Body of pancreas (tissue), 4 donors: ENCODE measurements around the gene KAZALD1. TPM values are rescaled to one million over a fixed set of nuclear protein-coding genes. Genes with fewer than 3 reads are reported as not detected.
A peak's percentile ranks its signal among the peaks of the same experiment; 100 is the strongest.

Experiments used
- ATAC-seq: fragments of 150-250 bp; one replicate; pipeline ENCODE4 v1.9.1; 2016
- DNase-seq, 4 donors: peaks; one replicate each; pipeline ENCODE4 v3.0.0-alpha.2; 2019
- H3K27ac ChIP-seq, 4 donors: fragments of 200-600 bp; sonication (generic); 1 replicate in 3 of 4; 2 replicates in 1 of 4; pipeline versions ENCODE4 v1.5.1 to v1.6.1; 2016 to 2019; ENCODE audit warnings: mild to moderate bottlenecking in 1 of 4, mixed read lengths in 1 of 4, moderate library complexity in 1 of 4
- H3K27me3 ChIP-seq, 2 donors: fragments of 200-600 bp; sonication (generic); one replicate each; pipeline ENCODE4 v1.6.0; 2016; ENCODE audit warnings: mild to moderate bottlenecking in 1 of 2
- H3K36me3 ChIP-seq, 2 donors: fragments of 200-600 bp; sonication (generic); replicated peaks in 1 of 2; 2 replicates each; pipeline ENCODE4 v1.5.1; 2016; ENCODE audit warnings: low read depth in 2 of 2; ENCODE audit not compliant: insufficient read depth in 1 of 2
- H3K4me1 ChIP-seq: fragments of 200-600 bp; sonication (generic); one replicate; pipeline ENCODE4 v1.6.0; 2016
- H3K4me3 ChIP-seq, 2 donors: fragments of 200-600 bp; sonication (generic); 1 replicate in 1 of 2; 2 replicates in 1 of 2; pipeline ENCODE4 v1.5.1; 2016 to 2019
- H3K9me3 ChIP-seq, 3 donors: fragments of 200-600 bp; sonication (generic); 1 replicate in 2 of 3; 2 replicates in 1 of 3; pipeline ENCODE4 v1.5.1; 2016
- CTCF ChIP-seq, 7 experiments: fragments of 450-650 bp in 4 of 7; fragments of 200-600 bp in 3 of 7; sonication (generic) in 3 of 7; IDR thresholded peaks; one replicate each; pipeline ENCODE4 v1.5.1; 2016 to 2019; ENCODE audit warnings: antibody characterized with exemption in 7 of 7
- POLR2A ChIP-seq, 3 donors: fragments of 450-650 bp; IDR thresholded peaks; one replicate each; pipeline ENCODE4 v1.6.1; 2016; ENCODE audit warnings: antibody characterized with exemption in 3 of 3, mild to moderate bottlenecking in 2 of 3
- WGBS, 2 donors: methylation state at CpG; one replicate each; pipeline ENCODE4 v1.1.5; 2017; 5-methylcytosine and 5-hydroxymethylcytosine counted together
- intact Hi-C: fragments of 100-400 bp; cut with DNase I; formaldehyde crosslinking; loops from one replicate; pipeline ENCODE4 v1.15.1; 2023
- total RNA-seq, 2 donors: library from RNA; depleted of rRNA; stranded (reverse); fragments of >200 nt; gene quantifications; one replicate each; pipeline ENCODE4 v1.1.0, GENCODE V29; 2016

KAZALD1 gene
- total RNA-seq, 2 donors from 2014 or later = 1.6 to 1.8 TPM

GRCh38 chr10:101050208-101051069 is 11.3 kb upstream of the KAZALD1 start:
- ATAC-seq = peak; percentile 93

GRCh38 chr10:101052285-101052684 is 9.5 kb upstream of the KAZALD1 start:
- Histone ChIP-seq H3K36me3 (no peaks in the 10 kb centered on the region), H3K4me1 (peaks cover 21% of the 10 kb centered on the region), H3K27ac (no peak overlapping the region), H3K9me3 (no peaks in the 10 kb centered on the region), H3K4me3 (no peak overlapping the region), H3K27me3 (peaks cover 0 to 20% of the 10 kb centered on the region in 2 donors)
- intact Hi-C loops = no loop called here
- DNase-seq = no peak
- TF ChIP-seq CTCF (IDR thresholded peaks at IDR 0.05) (no peak), POLR2A (IDR thresholded peaks at IDR 0.05) (no peak)
- ATAC-seq = no peak
- WGBS, 2 donors = 90 to 94% methylated on average over 2 to 3 of the region's 3 CpGs

More at GRCh38 chr10:101050208-101051069, 11.3 kb upstream of the KAZALD1 start:
- Histone ChIP-seq H3K4me3 (no peak overlapping the region), H3K27ac (no peak overlapping the region), H3K9me3 (no peaks in the 10 kb centered on the region), H3K36me3 (no peaks in the 10 kb centered on the region), H3K4me1 (peaks cover 21% of the 10 kb centered on the region), H3K27me3 (peaks cover 0 to 21% of the 10 kb centered on the region in 2 donors)
- TF ChIP-seq CTCF (IDR thresholded peaks at IDR 0.05) (peak; percentile 66 to 96 (median 79)), POLR2A (IDR thresholded peaks at IDR 0.05) (peak in 1 of 3 donors; percentile 19)
- peak; percentile 73 to 82 (median 77) for DNase-seq
- intact Hi-C loops = no loop called here
- WGBS, 2 donors = 6 to 9% methylated on average over 22 to 42 of the region's 42 CpGs

GRCh38 chr10:101053516-101053915 is 8.3 kb upstream of the KAZALD1 start:
- H3K9me3 ChIP-seq = no peaks in the 10 kb centered on the region
- DNase-seq (no peak), ATAC-seq (no peak)
- intact Hi-C loops = no loop called here
- H3K4me3 ChIP-seq = no peak overlapping the region
- H3K27ac ChIP-seq = no peak overlapping the region
- peaks cover 15% of the 10 kb centered on the region for H3K4me1 ChIP-seq
- TF ChIP-seq CTCF (IDR thresholded peaks at IDR 0.05) (no peak), POLR2A (IDR thresholded peaks at IDR 0.05) (no peak)
- no peaks in the 10 kb centered on the region for H3K36me3 ChIP-seq
- peaks cover 0 to 16% of the 10 kb centered on the region in 2 donors for H3K27me3 ChIP-seq

GRCh38 chr10:101054351-101054750 is 7.4 kb upstream of the KAZALD1 start:
- intact Hi-C loops = no loop called here
- WGBS, 2 donors = 77 to 82% methylated on average over 1 of the region's 1 CpG
- no peak for DNase-seq

More at GRCh38 chr10:101054351-101054750, 7.4 kb upstream of the KAZALD1 start:
- H3K9me3 ChIP-seq = no peaks in the 10 kb centered on the region
- no peak for TF ChIP-seq POLR2A (IDR thresholded peaks at IDR 0.05)
- no peak for TF ChIP-seq CTCF (IDR thresholded peaks at IDR 0.05)
- no peak for ATAC-seq
- H3K4me1 ChIP-seq = peaks cover 15% of the 10 kb centered on the region
- no peak overlapping the region for H3K4me3 ChIP-seq
- peaks cover 0 to 8% of the 10 kb centered on the region in 2 donors for H3K27me3 ChIP-seq
- H3K27ac ChIP-seq = no peak overlapping the region
- H3K36me3 ChIP-seq = no peaks in the 10 kb centered on the region
